Upper lobe of right lung (tissue), 1 donor: ENCODE data around the gene MIER2. TPM values are rescaled to one million over a fixed set of nuclear protein-coding genes. Genes with fewer than 3 reads are reported as not detected.
"Not testable (repeated sequence)": the region's sequence is repeated elsewhere in the genome, so short reads cannot be mapped to it uniquely, and the experiment has no call there.

Source experiments
- ATAC-seq: fragments of 200-7000 bp; cut with Tn5 transposase; one replicate; pipeline ENCODE4 v1.9.1; 2020; ENCODE audit warnings: mild to moderate bottlenecking, moderate library complexity
- DNase-seq: peaks from one replicate; pipeline ENCODE4 v3.0.0-alpha.2; 2020
- H3K27ac ChIP-seq: fragments of 200-600 bp; one replicate; pipeline ENCODE4 v1.8.0; 2022
- H3K27me3 ChIP-seq: fragments of 200-600 bp; one replicate; pipeline ENCODE4 v1.8.0; 2022; ENCODE audit warnings: mild to moderate bottlenecking
- H3K36me3 ChIP-seq: fragments of 200-600 bp; one replicate; pipeline ENCODE4 v1.8.0; 2022
- H3K4me1 ChIP-seq: fragments of 200-600 bp; one replicate; pipeline ENCODE4 v1.8.0; 2022
- H3K4me3 ChIP-seq: fragments of 200-600 bp; one replicate; pipeline ENCODE4 v1.8.0; 2022; ENCODE audit warnings: mild to moderate bottlenecking
- H3K9me3 ChIP-seq: fragments of 200-600 bp; one replicate; pipeline ENCODE4 v1.8.0; 2022
- intact Hi-C: fragments of 100-400 bp; cut with DNase I; formaldehyde crosslinking; loops from one replicate; pipeline ENCODE4 v1.11.0; 2022
- total RNA-seq: library from RNA; stranded (reverse); fragmentation: NEBNext Ultra II Directional; extraction: Animal tissue kit (Norgen Biotek cat#: 25700); gene quantifications from one replicate; pipeline ENCODE4 v1.2.1, GENCODE V29; 2021
- TF ChIP-seq, protein P1 (sequence below): fragments of 200-600 bp; IDR thresholded peaks from one replicate; pipeline ENCODE4 v1.8.0; 2022; ENCODE audit warnings: antibody characterized with exemption
- donor health status: DM: no; HTN: yes; CAD: no; lungs with severe emphysema.

Gene MIER2
- total RNA-seq, 1 donor from 2014 or later: 43.1 TPM

DNA sequence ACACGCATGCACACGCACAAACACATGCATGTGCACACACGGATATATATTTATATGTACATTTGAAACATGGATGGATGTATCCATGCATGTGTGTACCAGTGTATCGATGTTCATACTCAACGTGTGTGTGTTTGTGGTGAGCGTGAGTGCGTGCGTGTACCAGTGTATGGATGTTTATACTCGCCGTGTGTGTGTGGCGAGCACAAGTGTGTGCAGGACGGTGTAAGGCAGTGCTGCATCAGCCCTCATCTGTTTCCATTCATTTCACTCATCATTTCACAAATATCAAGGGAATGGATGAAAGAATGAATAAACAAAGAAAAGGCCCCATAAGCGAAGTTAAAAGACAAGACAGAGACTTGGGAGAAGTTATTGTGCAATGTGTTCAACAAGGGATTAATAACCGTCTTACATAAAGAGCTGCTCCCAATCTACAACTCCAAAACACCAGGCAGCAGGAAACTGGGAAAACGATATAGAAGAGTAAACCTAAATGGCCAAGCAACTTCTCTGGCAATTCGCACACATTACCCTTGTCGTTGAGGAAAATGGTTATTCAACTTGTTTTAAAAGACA lies 21.7 kb upstream of the MIER2 start:
- TF ChIP-seq, protein P1, sequence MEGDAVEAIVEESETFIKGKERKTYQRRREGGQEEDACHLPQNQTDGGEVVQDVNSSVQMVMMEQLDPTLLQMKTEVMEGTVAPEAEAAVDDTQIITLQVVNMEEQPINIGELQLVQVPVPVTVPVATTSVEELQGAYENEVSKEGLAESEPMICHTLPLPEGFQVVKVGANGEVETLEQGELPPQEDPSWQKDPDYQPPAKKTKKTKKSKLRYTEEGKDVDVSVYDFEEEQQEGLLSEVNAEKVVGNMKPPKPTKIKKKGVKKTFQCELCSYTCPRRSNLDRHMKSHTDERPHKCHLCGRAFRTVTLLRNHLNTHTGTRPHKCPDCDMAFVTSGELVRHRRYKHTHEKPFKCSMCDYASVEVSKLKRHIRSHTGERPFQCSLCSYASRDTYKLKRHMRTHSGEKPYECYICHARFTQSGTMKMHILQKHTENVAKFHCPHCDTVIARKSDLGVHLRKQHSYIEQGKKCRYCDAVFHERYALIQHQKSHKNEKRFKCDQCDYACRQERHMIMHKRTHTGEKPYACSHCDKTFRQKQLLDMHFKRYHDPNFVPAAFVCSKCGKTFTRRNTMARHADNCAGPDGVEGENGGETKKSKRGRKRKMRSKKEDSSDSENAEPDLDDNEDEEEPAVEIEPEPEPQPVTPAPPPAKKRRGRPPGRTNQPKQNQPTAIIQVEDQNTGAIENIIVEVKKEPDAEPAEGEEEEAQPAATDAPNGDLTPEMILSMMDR: no peak
- intact Hi-C loops: no loop called here
- Histone ChIP-seq H3K4me1 (no peaks in the 10 kb centered on the region), H3K27ac (no peak overlapping the region), H3K9me3 (no peaks in the 10 kb centered on the region), H3K27me3 (peaks cover 8% of the 10 kb centered on the region), H3K36me3 (no peaks in the 10 kb centered on the region), H3K4me3 (no peak overlapping the region)
- no peak for DNase-seq
- no peak for ATAC-seq

DNA sequence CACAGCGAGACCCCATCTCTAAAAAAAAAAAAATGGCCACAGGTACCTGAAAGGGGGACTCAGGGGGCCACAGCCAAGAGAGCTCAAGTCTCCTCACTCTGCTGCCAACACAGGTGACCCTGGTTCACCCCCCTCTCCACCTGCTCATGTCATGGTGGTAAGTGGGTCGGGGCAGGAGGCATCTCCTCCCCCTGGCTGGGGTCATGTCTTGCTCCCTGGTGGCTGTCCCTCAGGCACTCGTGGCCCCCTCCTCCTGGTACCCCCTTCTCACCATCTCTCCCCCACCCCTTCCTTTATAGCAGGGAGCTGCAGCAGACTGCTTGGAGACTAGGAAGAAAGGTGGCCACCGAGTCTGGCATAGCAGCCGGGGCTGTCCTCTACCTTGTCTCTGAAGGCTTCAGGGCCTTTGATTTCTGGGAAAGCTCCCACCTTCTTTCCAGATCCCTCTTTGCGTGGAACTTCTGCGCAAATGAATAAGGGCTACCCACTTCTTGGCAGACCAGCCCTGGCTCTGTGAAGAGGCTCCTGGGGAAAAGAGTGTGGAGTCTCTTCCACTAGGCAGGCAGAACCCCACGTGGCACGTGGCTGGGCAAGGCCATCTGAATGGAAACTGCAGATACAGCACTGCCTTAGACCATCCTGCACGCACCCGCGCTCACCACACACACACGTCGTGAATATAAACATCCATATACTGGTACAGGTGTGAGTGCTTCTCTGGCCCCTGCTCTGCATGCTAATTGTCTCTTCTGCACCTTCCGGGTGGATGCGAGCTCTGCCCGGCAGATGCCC lies 20.1 kb upstream of the MIER2 start:
- no peaks in the 10 kb centered on the region for H3K36me3 ChIP-seq
- TF ChIP-seq, protein P1: no peak

DNA sequence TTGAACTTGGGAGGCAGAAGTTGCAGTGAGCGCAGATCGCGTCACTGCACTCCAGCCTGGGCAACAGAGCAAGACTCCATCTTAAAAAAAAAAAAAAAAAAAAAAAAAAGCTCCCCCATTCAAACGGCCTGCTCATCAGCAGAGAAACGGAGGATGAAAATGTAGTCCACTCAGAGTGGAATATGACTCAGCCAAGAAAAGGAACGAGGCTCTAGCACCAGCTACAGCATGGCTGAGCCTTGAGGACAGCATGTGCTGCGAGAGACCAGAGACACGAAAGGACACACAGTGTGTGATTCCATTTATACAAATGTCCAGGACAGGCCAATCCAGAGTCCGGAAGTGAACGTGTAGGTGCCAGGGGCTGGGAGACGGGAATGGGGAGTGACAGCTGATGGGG lies 18.1 kb upstream of the MIER2 start:
- Histone ChIP-seq H3K27ac (no peak overlapping the region), H3K4me1 (no peaks in the 10 kb centered on the region), H3K27me3 (peaks cover 12% of the 10 kb centered on the region), H3K9me3 (no peaks in the 10 kb centered on the region), H3K4me3 (no peak overlapping the region), H3K36me3 (no peaks in the 10 kb centered on the region)
- TF ChIP-seq, protein P1: no peak
- no peak for DNase-seq
- no peak for ATAC-seq
- intact Hi-C loops: no loop called here

More for the DNA sequence above, 20.1 kb upstream of the MIER2 start:
- peaks cover 8% of the 10 kb centered on the region for H3K27me3 ChIP-seq
- no peaks in the 10 kb centered on the region for H3K4me1 ChIP-seq
- H3K9me3 ChIP-seq: no peaks in the 10 kb centered on the region
- DNase-seq (peak; percentile 41), ATAC-seq (no peak)
- H3K27ac ChIP-seq: no peak overlapping the region
- H3K4me3 ChIP-seq: no peak overlapping the region
- intact Hi-C loops: no loop called here

DNA sequence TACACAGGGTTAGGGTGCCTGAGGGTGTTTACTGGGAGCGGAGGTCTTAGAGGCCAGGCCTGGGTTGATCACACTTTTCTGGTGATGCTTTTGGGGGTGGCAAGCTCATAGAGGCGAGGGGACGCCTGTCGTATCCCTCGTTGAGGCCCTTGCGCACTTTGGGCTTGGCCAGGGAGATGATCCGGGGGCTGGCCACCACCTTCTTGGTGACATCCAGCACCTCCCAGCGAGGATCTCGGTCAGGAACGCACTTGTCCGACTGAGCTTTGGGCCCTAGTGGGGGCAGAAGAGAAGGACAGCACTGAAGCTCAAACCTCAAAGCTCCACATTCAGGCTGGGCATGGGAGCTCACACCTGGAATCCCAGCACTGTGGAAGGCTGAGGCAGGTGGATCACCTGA lies 17.6 kb upstream of the MIER2 start:
- Histone ChIP-seq H3K27ac (no peak overlapping the region), H3K36me3 (no peaks in the 10 kb centered on the region), H3K9me3 (no peaks in the 10 kb centered on the region), H3K4me1 (no peaks in the 10 kb centered on the region), H3K27me3 (peaks cover 12% of the 10 kb centered on the region), H3K4me3 (no peak overlapping the region)
- intact Hi-C loops: no loop called here
- ATAC-seq (no peak), DNase-seq (no peak)
- TF ChIP-seq, protein P1: no peak

DNA sequence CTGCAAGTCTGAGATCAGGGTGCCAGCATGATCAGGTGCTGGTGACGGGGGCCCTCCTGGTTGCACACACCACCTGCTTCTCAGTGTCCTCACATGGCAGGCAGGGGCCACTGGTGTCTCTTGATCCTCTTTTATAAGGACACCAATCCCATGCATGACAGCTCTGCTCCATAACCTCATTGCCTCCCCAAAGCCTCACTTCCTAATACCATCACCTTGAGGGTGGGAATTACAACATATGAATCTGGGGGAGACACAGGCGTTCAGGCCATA lies 15.0 kb upstream of the MIER2 start:
- Histone ChIP-seq H3K36me3 (no peaks in the 10 kb centered on the region), H3K4me3 (no peak overlapping the region), H3K9me3 (no peaks in the 10 kb centered on the region), H3K27me3 (peaks cover 5% of the 10 kb centered on the region), H3K27ac (no peak overlapping the region), H3K4me1 (no peaks in the 10 kb centered on the region)
- intact Hi-C loops: no loop called here
- TF ChIP-seq, protein P1: no peak
- ATAC-seq (no peak), DNase-seq (no peak)

DNA sequence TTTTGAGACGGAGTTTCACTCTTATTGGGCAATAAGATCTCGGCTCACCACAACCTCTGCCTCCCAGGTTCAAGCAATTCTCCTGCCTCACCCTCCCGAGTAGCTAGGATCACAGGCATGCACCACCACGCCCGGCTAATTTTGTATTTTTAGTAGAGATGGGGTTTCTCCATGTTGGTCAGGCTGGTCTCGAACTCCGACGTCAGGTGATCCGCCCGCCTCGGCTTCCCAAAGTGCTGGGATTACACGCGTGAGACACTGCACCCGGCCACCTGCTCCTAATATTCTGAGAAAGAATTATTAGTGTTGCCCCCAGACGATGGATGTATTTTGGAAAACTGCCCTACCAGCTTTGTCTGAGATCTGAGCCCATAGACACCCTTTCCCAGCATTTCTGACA lies 10.9 kb upstream of the MIER2 start:
- H3K27ac ChIP-seq, ATAC-seq, H3K27me3 ChIP-seq, H3K4me3 ChIP-seq, intact Hi-C loops, H3K9me3 ChIP-seq, H3K4me1 ChIP-seq, H3K36me3 ChIP-seq: not testable (repeated sequence)
- peak; percentile 30 for DNase-seq
